Measurements from ENCODE around the gene SLC25A21. TPM values are rescaled to one million over a fixed set of nuclear protein-coding genes. Genes with fewer than 3 reads are reported as not detected.

The SLC25A21 gene
- total RNA-seq, 1 experiment from 2014 or later: 7.1 TPM

GRCh38 chr14:37144729-37145363 lies 27.6 kb downstream of the SLC25A21 start:
- Mint-ChIP-seq H3K4me3 (no peak overlapping the region; a peak in 1 of 5 replicates), H3K4me1 (peaks cover 4 to 6% of the 10 kb centered on the region in 2 experiments), H3K27me3 (ENCODE audit: low read depth) (no peaks in the 10 kb centered on the region), H3K36me3 (ENCODE audit: insufficient read depth in 1 of 3, low read depth in 3 of 3) (no peaks in the 10 kb centered on the region), H3K9me3 (no peaks in the 10 kb centered on the region), H3K27ac (no peak overlapping the region; a peak in 1 of 7 replicates)
- no peaks in the 10 kb centered on the region for H3K4me1 ChIP-seq (ENCODE audit: insufficient read depth, low read length)
- H3K23me2 ChIP-seq (ENCODE audit: insufficient read length, low read depth, low read length, poor library complexity, severe bottlenecking): no peaks in the 10 kb centered on the region
- no peaks in the 10 kb centered on the region for H3K9me3 ChIP-seq (ENCODE audit: control insufficient read depth, low read depth, low read length)
- no peak overlapping the region for H2BK5ac ChIP-seq (ENCODE audit: insufficient read length, low read length)
- no peaks in the 10 kb centered on the region for H4K20me1 ChIP-seq (ENCODE audit: control insufficient read depth, insufficient read depth, insufficient read length)
- H2AK5ac ChIP-seq (ENCODE audit: insufficient read length, low read length): no peak overlapping the region
- no peaks in the 10 kb centered on the region for H3K27me3 ChIP-seq (ENCODE audit: insufficient read depth, low read length)
- no peak overlapping the region for H2BK120ac ChIP-seq (ENCODE audit: low read depth, low read length, poor library complexity, severe bottlenecking)
- H3K27ac ChIP-seq (ENCODE audit: insufficient read length, low read depth, low read length): no peak overlapping the region
- H3K4me2 ChIP-seq (ENCODE audit: insufficient read depth, insufficient read length, low read length): no peak overlapping the region
- no peak overlapping the region for H4K91ac ChIP-seq (ENCODE audit: insufficient read length, low read depth, low read length)
- whole genome bisulfite sequencing (ENCODE audit: extremely low coverage, insufficient read length, low lambda C conversion rate): no CpG with 5 or more reads among the region's 3 CpGs
- no peak overlapping the region for H3K23ac ChIP-seq (ENCODE audit: insufficient read length, low read depth, low read length)
- no peaks in the 10 kb centered on the region for H3K79me2 ChIP-seq (ENCODE audit: insufficient read depth, low read length)
- no peak overlapping the region for H3T11ph ChIP-seq (ENCODE audit: low read length)
- no peak for DNase-seq
- H2AFZ ChIP-seq (ENCODE audit: low read length): no peak overlapping the region
- no peak overlapping the region for H2BK20ac ChIP-seq (ENCODE audit: low read depth, low read length, poor library complexity, severe bottlenecking)
- no peak overlapping the region for H3K56ac ChIP-seq (ENCODE audit: insufficient read length, low read depth, low read length)
- no peak overlapping the region for H3K18ac ChIP-seq (ENCODE audit: insufficient read length, low read depth, low read length)
- H4K5ac ChIP-seq (ENCODE audit: insufficient read length, low read depth, low read length): no peak overlapping the region
- no peak for TF ChIP-seq CTCF (conservative IDR thresholded peaks at IDR 0.05)
- no peak overlapping the region for H4K8ac ChIP-seq (replicated peaks; ENCODE audit: insufficient read length, low read depth, low read length)
- H2BK15ac ChIP-seq (ENCODE audit: low read depth, low read length): no peak overlapping the region
- H2BK12ac ChIP-seq (ENCODE audit: insufficient read length, low read depth, low read length): no peak overlapping the region
- H3K14ac ChIP-seq (ENCODE audit: insufficient read depth, low read length): no peak overlapping the region
- no peak overlapping the region for H3K9ac ChIP-seq (ENCODE audit: extremely low read depth, insufficient read length, low read length)
- H3K4ac ChIP-seq (ENCODE audit: low read depth, low read length): no peak overlapping the region
- H3K79me1 ChIP-seq (ENCODE audit: insufficient read depth, low read depth, low read length, poor library complexity, severe bottlenecking): no peaks in the 10 kb centered on the region

Data from H9 (cell line).